ENCODE data around the gene PHF2.

The PHF2 gene

GRCh38 chr9:93582115-93582514 is 5.7 kb downstream of the PHF2 start:
- H3K4me1 ChIP-seq (ENCODE audit: low read length): peaks cover 8% of the 10 kb centered on the region
- TF ChIP-seq CTCF (IDR thresholded peaks at IDR 0.05; ENCODE audit: low read depth, low read length) (no peak), EZH2phosphoT487 (IDR thresholded peaks at IDR 0.05; ENCODE audit: low read depth) (no peak)
- H3K4me2 ChIP-seq (ENCODE audit: low read length): no peak overlapping the region
- H3K9me3 ChIP-seq (ENCODE audit: insufficient read depth, low read length): peaks cover 5% of the 10 kb centered on the region; the same call in 1 of the 2 replicates
- peaks cover 13% of the 10 kb centered on the region; the same call in 1 of the 2 replicates for H4K20me1 ChIP-seq (ENCODE audit: insufficient read depth, low read length)
- peaks cover 13% of the 10 kb centered on the region for H3K36me3 ChIP-seq (replicated peaks; ENCODE audit: low read depth, low read length)
- H2AFZ ChIP-seq (ENCODE audit: low read depth, low read length): no peak overlapping the region
- no peak overlapping the region for H3K4me3 ChIP-seq (ENCODE audit: low read length)
- no peak overlapping the region for H3K27ac ChIP-seq (ENCODE audit: low read length)
- H3K9ac ChIP-seq (ENCODE audit: low read length): no peak overlapping the region
- peaks cover 87% of the 10 kb centered on the region for H3K79me2 ChIP-seq (ENCODE audit: low read length)
- H3K27me3 ChIP-seq (ENCODE audit: low read depth, low read length): no peaks in the 10 kb centered on the region

GRCh38 chr9:93582550-93582949 is 6.2 kb downstream of the PHF2 start:
- Histone ChIP-seq H4K20me1 (ENCODE audit: insufficient read depth, low read length) (peaks cover 16% of the 10 kb centered on the region; the same call in 1 of the 2 replicates), H3K27ac (ENCODE audit: low read length) (no peak overlapping the region)

DNA sequence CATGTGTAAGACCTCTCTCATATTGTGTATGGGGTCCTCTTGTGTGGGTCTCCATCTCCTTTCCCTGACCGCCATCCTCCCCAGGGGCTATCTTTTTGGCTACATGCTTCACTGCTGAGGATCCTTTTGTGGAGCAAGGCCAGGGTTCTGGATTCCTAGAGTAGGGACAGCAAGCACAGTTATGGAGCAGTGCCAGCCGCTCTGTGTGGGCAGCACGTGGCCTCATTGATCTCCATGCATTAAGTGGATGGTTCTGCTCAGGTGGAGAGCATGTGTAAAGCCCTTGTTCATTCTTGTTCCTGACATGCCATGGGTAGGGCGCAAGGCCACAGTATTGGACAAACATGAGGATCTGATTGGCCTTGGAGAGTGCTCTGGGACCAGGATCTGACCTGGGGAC is 8.9 kb downstream of the PHF2 start:
- no peak overlapping the region for H3K9ac ChIP-seq (ENCODE audit: low read length)
- no peak overlapping the region for H3K27ac ChIP-seq (ENCODE audit: low read length)
- TF ChIP-seq EZH2phosphoT487 (IDR thresholded peaks at IDR 0.05; ENCODE audit: low read depth) (no peak), CTCF (IDR thresholded peaks at IDR 0.05; ENCODE audit: low read depth, low read length) (no peak)
- H3K4me3 ChIP-seq (ENCODE audit: low read length): no peak overlapping the region
- peaks cover 13% of the 10 kb centered on the region for H3K36me3 ChIP-seq (replicated peaks; ENCODE audit: low read depth, low read length)
- H3K79me2 ChIP-seq (ENCODE audit: low read length): peaks cover 76% of the 10 kb centered on the region
- H3K9me3 ChIP-seq (ENCODE audit: insufficient read depth, low read length): peaks cover 5% of the 10 kb centered on the region; the same call in 1 of the 2 replicates
- H2AFZ ChIP-seq (ENCODE audit: low read depth, low read length): no peak overlapping the region
- H4K20me1 ChIP-seq (ENCODE audit: insufficient read depth, low read length): peaks cover 35% of the 10 kb centered on the region
- no peaks in the 10 kb centered on the region for H3K27me3 ChIP-seq (ENCODE audit: low read depth, low read length)
- no peak overlapping the region for H3K4me2 ChIP-seq (ENCODE audit: low read length)
- no peaks in the 10 kb centered on the region for H3K4me1 ChIP-seq (ENCODE audit: low read length)

More at GRCh38 chr9:93582550-93582949, 6.2 kb downstream of the PHF2 start:
- Histone ChIP-seq H3K4me1 (ENCODE audit: low read length) (peaks cover 7% of the 10 kb centered on the region), H3K4me3 (ENCODE audit: low read length) (no peak overlapping the region), H3K9me3 (ENCODE audit: insufficient read depth, low read length) (peaks cover 5% of the 10 kb centered on the region; the same call in 1 of the 2 replicates), H3K9ac (ENCODE audit: low read length) (no peak overlapping the region), H3K4me2 (ENCODE audit: low read length) (no peak overlapping the region), H2AFZ (ENCODE audit: low read depth, low read length) (no peak overlapping the region), H3K36me3 (replicated peaks; ENCODE audit: low read depth, low read length) (peaks cover 13% of the 10 kb centered on the region), H3K27me3 (ENCODE audit: low read depth, low read length) (no peaks in the 10 kb centered on the region), H3K79me2 (ENCODE audit: low read length) (peaks cover 87% of the 10 kb centered on the region)
- TF ChIP-seq CTCF (IDR thresholded peaks at IDR 0.05; ENCODE audit: low read depth, low read length) (no peak), EZH2phosphoT487 (IDR thresholded peaks at IDR 0.05; ENCODE audit: low read depth) (no peak)

GRCh38 chr9:93585695-93586094 is 9.3 kb downstream of the PHF2 start:
- Histone ChIP-seq H3K27me3 (ENCODE audit: low read depth, low read length) (no peaks in the 10 kb centered on the region), H4K20me1 (ENCODE audit: insufficient read depth, low read length) (peaks cover 35% of the 10 kb centered on the region), H3K9ac (ENCODE audit: low read length) (no peak overlapping the region), H3K27ac (ENCODE audit: low read length) (no peak overlapping the region), H3K4me3 (ENCODE audit: low read length) (no peak overlapping the region), H3K79me2 (ENCODE audit: low read length) (peaks cover 74% of the 10 kb centered on the region), H3K4me2 (ENCODE audit: low read length) (no peak overlapping the region), H3K9me3 (ENCODE audit: insufficient read depth, low read length) (peaks cover 5% of the 10 kb centered on the region; the same call in 1 of the 2 replicates), H3K36me3 (replicated peaks; ENCODE audit: low read depth, low read length) (peaks cover 13% of the 10 kb centered on the region), H3K4me1 (ENCODE audit: low read length) (no peaks in the 10 kb centered on the region), H2AFZ (ENCODE audit: low read depth, low read length) (no peak overlapping the region)
- no peak for TF ChIP-seq EZH2phosphoT487 (IDR thresholded peaks at IDR 0.05; ENCODE audit: low read depth)
- TF ChIP-seq CTCF (IDR thresholded peaks at IDR 0.05; ENCODE audit: low read depth, low read length): no peak

Data from OCI-LY3 (cell line).